ENCODE measurements around the gene C10orf71. TPM values are rescaled to one million over a fixed set of nuclear protein-coding genes. Genes with fewer than 3 reads are reported as not detected.

C10orf71 gene
- total RNA-seq, 1 donor from 2014 or later: not detected

DNA sequence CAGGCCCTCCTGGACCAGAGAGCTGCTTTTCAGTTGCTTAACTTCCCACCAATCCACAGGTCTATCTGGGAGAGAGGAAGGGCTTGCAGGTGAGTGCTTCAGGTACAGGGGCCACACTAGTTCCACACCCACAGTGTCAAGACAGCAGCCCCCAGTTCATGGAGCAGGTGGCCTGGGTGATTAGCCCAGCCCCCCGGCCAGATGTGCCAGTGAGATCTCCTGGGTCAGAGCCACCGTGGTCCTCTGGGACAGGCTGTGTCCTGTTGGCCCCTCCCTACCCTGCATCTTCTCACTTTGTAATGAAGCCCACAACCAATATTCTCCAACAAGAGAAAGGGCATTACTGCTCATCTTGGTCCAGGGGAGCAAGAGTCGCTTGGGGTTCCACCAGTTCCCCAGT, 66.3 kb downstream of the C10orf71 start:
- no peak for DNase-seq (ENCODE audit: low read depth)
- Histone ChIP-seq H3K36me3 (ENCODE audit: control insufficient read depth, insufficient read depth, low read length) (no peaks in the 10 kb centered on the region), H3K4me3 (ENCODE audit: low read depth, low read length) (no peak overlapping the region), H3K27me3 (ENCODE audit: control insufficient read depth, insufficient read depth, low read length) (no peaks in the 10 kb centered on the region)
- TF ChIP-seq, protein P1, sequence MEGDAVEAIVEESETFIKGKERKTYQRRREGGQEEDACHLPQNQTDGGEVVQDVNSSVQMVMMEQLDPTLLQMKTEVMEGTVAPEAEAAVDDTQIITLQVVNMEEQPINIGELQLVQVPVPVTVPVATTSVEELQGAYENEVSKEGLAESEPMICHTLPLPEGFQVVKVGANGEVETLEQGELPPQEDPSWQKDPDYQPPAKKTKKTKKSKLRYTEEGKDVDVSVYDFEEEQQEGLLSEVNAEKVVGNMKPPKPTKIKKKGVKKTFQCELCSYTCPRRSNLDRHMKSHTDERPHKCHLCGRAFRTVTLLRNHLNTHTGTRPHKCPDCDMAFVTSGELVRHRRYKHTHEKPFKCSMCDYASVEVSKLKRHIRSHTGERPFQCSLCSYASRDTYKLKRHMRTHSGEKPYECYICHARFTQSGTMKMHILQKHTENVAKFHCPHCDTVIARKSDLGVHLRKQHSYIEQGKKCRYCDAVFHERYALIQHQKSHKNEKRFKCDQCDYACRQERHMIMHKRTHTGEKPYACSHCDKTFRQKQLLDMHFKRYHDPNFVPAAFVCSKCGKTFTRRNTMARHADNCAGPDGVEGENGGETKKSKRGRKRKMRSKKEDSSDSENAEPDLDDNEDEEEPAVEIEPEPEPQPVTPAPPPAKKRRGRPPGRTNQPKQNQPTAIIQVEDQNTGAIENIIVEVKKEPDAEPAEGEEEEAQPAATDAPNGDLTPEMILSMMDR (IDR thresholded peaks at IDR 0.05; ENCODE audit: insufficient read depth, low read length, poor library complexity, severe bottlenecking): no peak

GRCh38 chr10:49365675-49366415, 66.9 kb downstream of the C10orf71 start:
- Histone ChIP-seq H3K4me3 (ENCODE audit: low read depth, low read length) (no peak overlapping the region), H3K36me3 (ENCODE audit: control insufficient read depth, insufficient read depth, low read length) (no peaks in the 10 kb centered on the region), H3K27me3 (ENCODE audit: control insufficient read depth, insufficient read depth, low read length) (no peaks in the 10 kb centered on the region)
- TF ChIP-seq, protein P1 (IDR thresholded peaks at IDR 0.05; ENCODE audit: insufficient read depth, low read length, poor library complexity, severe bottlenecking): no peak
- no peak for DNase-seq (ENCODE audit: low read depth)

DNA sequence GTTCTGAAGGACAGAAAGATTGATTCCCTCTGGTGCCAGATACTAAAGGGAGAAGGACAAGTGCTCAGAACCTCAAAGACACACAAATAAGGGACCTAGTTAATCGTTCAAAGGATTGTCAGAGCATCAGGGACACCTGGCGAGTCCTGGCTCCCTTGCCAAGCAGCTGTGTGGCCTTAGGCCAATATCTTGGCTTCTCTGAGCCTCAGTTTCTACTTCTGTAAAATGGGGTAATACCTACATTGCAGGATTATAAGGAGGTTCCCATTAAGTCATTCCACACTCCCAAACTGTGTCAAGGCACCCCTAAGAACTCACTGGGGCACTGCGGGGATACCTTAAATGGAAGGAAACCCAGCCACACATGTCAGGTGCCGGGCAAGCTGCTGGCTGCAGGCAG, 67.5 kb downstream of the C10orf71 start:
- Histone ChIP-seq H3K36me3 (ENCODE audit: control insufficient read depth, insufficient read depth, low read length) (no peaks in the 10 kb centered on the region), H3K4me3 (ENCODE audit: low read depth, low read length) (no peak overlapping the region), H3K27me3 (ENCODE audit: control insufficient read depth, insufficient read depth, low read length) (no peaks in the 10 kb centered on the region)
- no peak for DNase-seq (ENCODE audit: low read depth)
- TF ChIP-seq, protein P1 (IDR thresholded peaks at IDR 0.05; ENCODE audit: insufficient read depth, low read length, poor library complexity, severe bottlenecking): no peak

GRCh38 chr10:49367600-49367999, 68.6 kb downstream of the C10orf71 start:
- Histone ChIP-seq H3K4me3 (ENCODE audit: low read depth, low read length) (no peak overlapping the region), H3K27me3 (ENCODE audit: control insufficient read depth, insufficient read depth, low read length) (no peaks in the 10 kb centered on the region), H3K36me3 (ENCODE audit: control insufficient read depth, insufficient read depth, low read length) (no peaks in the 10 kb centered on the region)
- TF ChIP-seq, protein P1 (IDR thresholded peaks at IDR 0.05; ENCODE audit: insufficient read depth, low read length, poor library complexity, severe bottlenecking): no peak
- no peak for DNase-seq (ENCODE audit: low read depth)

DNA sequence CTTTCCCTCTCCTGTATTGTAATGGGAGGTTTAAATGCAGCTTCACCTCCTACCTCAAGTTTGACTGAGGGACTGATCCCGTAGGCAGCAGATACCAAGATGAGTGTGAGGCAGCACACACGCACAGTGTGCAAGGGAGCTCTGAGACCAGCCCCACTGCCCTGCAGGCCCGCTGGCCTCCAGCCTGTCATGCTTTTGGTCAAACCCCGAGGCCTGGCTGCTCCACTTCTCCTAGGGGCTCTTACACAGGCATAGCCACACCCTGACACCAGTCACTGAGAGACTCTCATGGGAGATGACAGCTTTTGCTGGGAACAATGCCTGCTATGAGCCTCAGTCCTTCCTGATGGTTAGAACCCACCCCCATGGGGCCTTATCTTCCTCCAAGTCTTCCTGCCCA, 69.3 kb downstream of the C10orf71 start:
- DNase-seq (ENCODE audit: low read depth): no peak
- H3K27me3 ChIP-seq (ENCODE audit: control insufficient read depth, insufficient read depth, low read length): no peaks in the 10 kb centered on the region
- TF ChIP-seq, protein P1 (IDR thresholded peaks at IDR 0.05; ENCODE audit: insufficient read depth, low read length, poor library complexity, severe bottlenecking): no peak
- H3K4me3 ChIP-seq (ENCODE audit: low read depth, low read length): no peak overlapping the region
- no peaks in the 10 kb centered on the region for H3K36me3 ChIP-seq (ENCODE audit: control insufficient read depth, insufficient read depth, low read length)

Measured in kidney epithelial cell (primary cell).